Measurements from ENCODE around the gene NSL1. TPM values are rescaled to one million over a fixed set of nuclear protein-coding genes. Genes with fewer than 3 reads are reported as not detected.

NSL1 gene
- total and polyA plus RNA-seq, 2 donors (not counting 1 experiment from before 2014, with no cell fraction given): 21.4 to 24.4 TPM

- Histone ChIP-seq H3K9me3 (ENCODE audit: control insufficient read depth, insufficient read depth, low read depth, low read length) (no peaks in the 10 kb centered on the region), H3K4me1 (ENCODE audit: control insufficient read depth, extremely low read depth, insufficient read depth, low read length) (no peaks in the 10 kb centered on the region), H3K27me3 (ENCODE audit: control insufficient read depth, insufficient read depth, low read length) (no peaks in the 10 kb centered on the region), H3K4me2 (ENCODE audit: extremely low read depth, insufficient read depth, low read length) (no peak overlapping the region), H2AFZ (ENCODE audit: low read length) (no peak overlapping the region), H3K27ac (ENCODE audit: insufficient read depth, low read length) (no peak overlapping the region), H4K20me1 (ENCODE audit: control insufficient read depth, extremely low read depth, insufficient read depth, low read length) (no peaks in the 10 kb centered on the region), H3K36me3 (ENCODE audit: control insufficient read depth, insufficient read depth, low read length) (no peaks in the 10 kb centered on the region), H3K79me2 (ENCODE audit: control insufficient read depth, insufficient read depth, low read length) (no peaks in the 10 kb centered on the region), H3K4me3 (replicated peaks in 1 of 4; ENCODE audit: control extremely low read depth in 1 of 4, insufficient read depth in 1 of 4, low read depth in 3 of 4, low read length in 4 of 4) (no peak overlapping the region), H3K9ac (ENCODE audit: insufficient read depth, low read length) (no peak overlapping the region)
- TF ChIP-seq EZH2 (IDR thresholded peaks at IDR 0.05; ENCODE audit: low read length, missing control alignments) (no peak), CTCF (conservative IDR thresholded peaks at IDR 0.05 in 1 of 2, IDR thresholded peaks at IDR 0.05 in 1 of 2; ENCODE audit: low read depth in 1 of 2, low read length in 2 of 2) (no peak)
- DNase-seq (ENCODE audit: low read depth in 2 of 2): no peak
Observed at GRCh38 chr1:212828395-212828794, 36.8 kb upstream of the NSL1 start.

- Histone ChIP-seq H3K79me2 (ENCODE audit: control insufficient read depth, insufficient read depth, low read length) (no peaks in the 10 kb centered on the region), H2AFZ (ENCODE audit: low read length) (no peak overlapping the region), H3K27me3 (ENCODE audit: control insufficient read depth, insufficient read depth, low read length) (no peaks in the 10 kb centered on the region), H3K9ac (ENCODE audit: insufficient read depth, low read length) (no peak overlapping the region), H3K36me3 (ENCODE audit: control insufficient read depth, insufficient read depth, low read length) (no peaks in the 10 kb centered on the region), H3K27ac (ENCODE audit: insufficient read depth, low read length) (no peak overlapping the region), H3K4me1 (ENCODE audit: control insufficient read depth, extremely low read depth, insufficient read depth, low read length) (no peaks in the 10 kb centered on the region), H4K20me1 (ENCODE audit: control insufficient read depth, extremely low read depth, insufficient read depth, low read length) (no peaks in the 10 kb centered on the region), H3K4me2 (ENCODE audit: extremely low read depth, insufficient read depth, low read length) (no peak overlapping the region), H3K4me3 (replicated peaks in 1 of 4; ENCODE audit: control extremely low read depth in 1 of 4, insufficient read depth in 1 of 4, low read depth in 3 of 4, low read length in 4 of 4) (no peak overlapping the region), H3K9me3 (ENCODE audit: control insufficient read depth, insufficient read depth, low read depth, low read length) (no peaks in the 10 kb centered on the region)
- TF ChIP-seq CTCF (conservative IDR thresholded peaks at IDR 0.05 in 1 of 2, IDR thresholded peaks at IDR 0.05 in 1 of 2; ENCODE audit: low read depth in 1 of 2, low read length in 2 of 2): no peak
- no peak for DNase-seq (ENCODE audit: low read depth in 2 of 2)
Observed at GRCh38 chr1:212827831-212828278, 36.3 kb upstream of the NSL1 start.

GRCh38 chr1:212827171-212827776 is 35.7 kb upstream of the NSL1 start:
- TF ChIP-seq EZH2 (IDR thresholded peaks at IDR 0.05; ENCODE audit: low read length, missing control alignments) (no peak), CTCF (conservative IDR thresholded peaks at IDR 0.05 in 1 of 2, IDR thresholded peaks at IDR 0.05 in 1 of 2; ENCODE audit: low read depth in 1 of 2, low read length in 2 of 2) (no peak)
- Histone ChIP-seq H2AFZ (ENCODE audit: low read length) (no peak overlapping the region), H3K4me3 (replicated peaks in 1 of 4; ENCODE audit: control extremely low read depth in 1 of 4, insufficient read depth in 1 of 4, low read depth in 3 of 4, low read length in 4 of 4) (no peak overlapping the region), H3K4me1 (ENCODE audit: control insufficient read depth, extremely low read depth, insufficient read depth, low read length) (no peaks in the 10 kb centered on the region), H3K9ac (ENCODE audit: insufficient read depth, low read length) (no peak overlapping the region), H3K36me3 (ENCODE audit: control insufficient read depth, insufficient read depth, low read length) (no peaks in the 10 kb centered on the region), H4K20me1 (ENCODE audit: control insufficient read depth, extremely low read depth, insufficient read depth, low read length) (no peaks in the 10 kb centered on the region), H3K27ac (ENCODE audit: insufficient read depth, low read length) (no peak overlapping the region), H3K4me2 (ENCODE audit: extremely low read depth, insufficient read depth, low read length) (no peak overlapping the region), H3K9me3 (ENCODE audit: control insufficient read depth, insufficient read depth, low read depth, low read length) (no peaks in the 10 kb centered on the region), H3K79me2 (ENCODE audit: control insufficient read depth, insufficient read depth, low read length) (no peaks in the 10 kb centered on the region), H3K27me3 (ENCODE audit: control insufficient read depth, insufficient read depth, low read length) (no peaks in the 10 kb centered on the region)
- no peak for DNase-seq (ENCODE audit: low read depth in 2 of 2)

Data from fibroblast of lung (primary cell).